ENCODE data around the gene DGKK.

Gene DGKK

DNA sequence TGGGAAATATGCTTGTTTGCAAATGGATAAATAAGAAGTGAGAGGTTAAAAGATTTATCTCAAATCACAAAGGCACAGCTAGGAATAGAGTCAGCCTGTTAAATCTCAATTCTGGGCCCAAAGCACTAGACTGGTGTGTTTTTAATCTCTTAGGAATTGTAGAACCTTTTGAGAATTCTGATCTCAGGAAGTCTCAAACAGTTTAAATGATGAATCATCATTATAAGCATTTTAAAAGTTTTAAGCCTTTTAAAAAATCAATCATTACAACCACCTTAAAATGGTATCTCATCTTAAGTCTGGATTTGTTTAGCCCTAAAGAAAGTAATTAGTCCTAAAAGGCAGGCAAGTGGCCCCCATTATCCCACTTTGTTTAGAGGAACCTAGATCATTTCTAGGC is 17.8 kb downstream of the DGKK start:
- Histone ChIP-seq H3K36me3 (ENCODE audit: insufficient read depth, low read length) (no peaks in the 10 kb centered on the region), H3K9ac (ENCODE audit: low read depth, low read length) (no peak overlapping the region), H3K9me3 (ENCODE audit: control insufficient read depth, insufficient read depth, low read length) (no peaks in the 10 kb centered on the region), H3K4me1 (ENCODE audit: insufficient read depth, low read length) (peaks cover 13% of the 10 kb centered on the region)

DNA sequence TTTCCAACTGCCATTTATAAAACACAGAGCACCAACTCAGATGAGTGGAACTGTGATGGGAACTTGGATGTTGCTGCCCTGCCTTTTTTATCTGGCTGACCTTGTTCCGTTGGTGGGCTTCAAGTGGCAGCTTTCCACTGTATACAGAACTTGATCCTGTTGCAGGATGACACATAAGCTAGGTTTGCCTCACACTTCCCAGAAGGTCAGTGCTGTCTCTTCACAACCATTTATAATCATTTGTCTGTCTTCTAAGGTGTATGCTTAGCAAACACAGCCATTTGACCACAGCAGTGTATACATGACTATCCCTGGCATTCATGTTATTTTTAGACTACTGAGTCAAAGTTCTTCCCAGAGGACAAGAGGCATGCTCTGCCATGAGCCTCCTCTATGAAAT is 20.3 kb downstream of the DGKK start:
- Histone ChIP-seq H3K36me3 (ENCODE audit: insufficient read depth, low read length) (no peaks in the 10 kb centered on the region), H3K4me1 (ENCODE audit: insufficient read depth, low read length) (0 out of 2 replicates have a peak, but pooled peaks cover 6% of the 10 kb centered on the region), H3K9me3 (ENCODE audit: control insufficient read depth, insufficient read depth, low read length) (no peaks in the 10 kb centered on the region), H3K9ac (ENCODE audit: low read depth, low read length) (no peak overlapping the region)

DNA sequence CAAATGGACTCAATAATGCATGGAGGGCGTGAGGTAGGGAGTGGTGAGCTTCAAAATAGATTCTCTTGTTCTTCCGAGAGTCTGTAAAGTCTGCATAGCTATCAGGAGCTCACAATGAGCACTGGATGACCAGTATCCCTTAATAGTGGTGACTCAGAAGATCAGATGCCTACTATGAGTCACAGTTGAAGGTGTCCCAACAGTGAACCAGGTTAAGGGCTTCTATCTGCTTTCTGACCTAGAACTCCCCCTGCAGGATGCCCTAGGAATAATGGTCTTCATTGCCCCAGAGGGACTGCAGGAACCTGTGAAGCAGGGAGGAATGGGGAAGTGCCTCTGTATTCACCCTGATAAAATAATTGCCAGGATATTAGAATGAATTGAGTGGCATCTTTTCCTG is 22.1 kb downstream of the DGKK start:
- Histone ChIP-seq H3K4me1 (ENCODE audit: insufficient read depth, low read length) (0 out of 2 replicates have a peak, but pooled peaks cover 6% of the 10 kb centered on the region), H3K9me3 (ENCODE audit: control insufficient read depth, insufficient read depth, low read length) (no peaks in the 10 kb centered on the region), H3K9ac (ENCODE audit: low read depth, low read length) (no peak overlapping the region)

DNA sequence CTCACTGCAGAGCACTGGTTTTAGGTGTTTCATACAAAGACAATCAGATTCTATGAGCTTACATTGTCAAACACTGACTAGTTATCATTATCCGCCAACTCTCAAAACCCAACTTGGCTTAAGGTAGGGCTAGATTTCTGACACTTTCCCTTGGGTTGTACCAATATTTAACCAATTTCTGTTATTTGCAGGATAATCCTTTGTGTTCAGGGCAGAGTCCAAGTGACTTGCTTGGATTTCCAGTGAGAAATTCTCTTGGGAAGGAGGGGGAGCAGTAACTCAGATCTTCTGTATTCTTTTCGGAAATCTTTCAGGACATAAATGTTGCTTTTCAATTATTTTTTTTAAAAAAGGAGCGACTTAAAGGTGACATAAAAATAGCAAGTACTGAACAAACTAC is 23.1 kb downstream of the DGKK start:
- Histone ChIP-seq H3K4me1 (ENCODE audit: insufficient read depth, low read length) (0 out of 2 replicates have a peak, but pooled peaks cover 6% of the 10 kb centered on the region), H3K9me3 (ENCODE audit: control insufficient read depth, insufficient read depth, low read length) (no peaks in the 10 kb centered on the region), H3K36me3 (ENCODE audit: insufficient read depth, low read length) (no peaks in the 10 kb centered on the region), H3K9ac (ENCODE audit: low read depth, low read length) (no peak overlapping the region)

More for the DNA sequence above, 22.1 kb downstream of the DGKK start:
- H3K36me3 ChIP-seq (ENCODE audit: insufficient read depth, low read length): no peaks in the 10 kb centered on the region

DNA sequence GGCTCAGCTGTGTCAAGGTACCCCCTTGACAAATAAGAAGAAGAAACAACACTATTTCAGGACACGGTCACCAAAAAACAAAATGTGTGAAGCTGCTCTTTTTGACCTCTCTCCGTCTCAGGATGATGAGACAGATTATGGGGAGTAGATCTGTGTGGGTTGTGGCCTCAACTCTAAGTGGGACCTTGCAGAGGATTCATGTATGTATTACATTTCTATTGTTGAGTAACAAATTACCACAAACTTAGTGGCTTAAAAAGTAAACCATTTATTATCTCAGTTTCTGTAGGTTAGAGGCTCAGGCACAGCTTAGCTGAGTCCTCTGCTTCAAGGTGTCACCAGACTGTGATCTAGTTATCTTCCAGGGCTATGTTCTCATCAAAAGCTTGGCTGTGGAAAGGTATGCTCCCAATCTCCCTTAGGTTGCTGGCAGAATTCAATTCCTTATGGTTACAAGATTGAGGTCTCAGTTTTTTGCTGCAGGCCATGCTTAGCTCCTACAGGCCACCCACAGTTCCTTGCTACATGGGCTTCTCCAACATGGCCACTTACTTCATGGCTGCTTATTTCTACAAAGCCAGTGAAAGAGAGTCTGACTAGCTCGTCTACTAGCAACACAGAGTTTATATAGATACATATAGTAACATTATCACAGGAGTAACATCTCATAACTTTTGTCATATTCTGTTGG is 28.1 kb downstream of the DGKK start:
- H3K36me3 ChIP-seq (ENCODE audit: insufficient read depth, low read length): no peaks in the 10 kb centered on the region
- no peaks in the 10 kb centered on the region for H3K4me1 ChIP-seq (ENCODE audit: insufficient read depth, low read length)
- no peaks in the 10 kb centered on the region for H3K9me3 ChIP-seq (ENCODE audit: control insufficient read depth, insufficient read depth, low read length)
- H3K9ac ChIP-seq (ENCODE audit: low read depth, low read length): no peak overlapping the region

DNA sequence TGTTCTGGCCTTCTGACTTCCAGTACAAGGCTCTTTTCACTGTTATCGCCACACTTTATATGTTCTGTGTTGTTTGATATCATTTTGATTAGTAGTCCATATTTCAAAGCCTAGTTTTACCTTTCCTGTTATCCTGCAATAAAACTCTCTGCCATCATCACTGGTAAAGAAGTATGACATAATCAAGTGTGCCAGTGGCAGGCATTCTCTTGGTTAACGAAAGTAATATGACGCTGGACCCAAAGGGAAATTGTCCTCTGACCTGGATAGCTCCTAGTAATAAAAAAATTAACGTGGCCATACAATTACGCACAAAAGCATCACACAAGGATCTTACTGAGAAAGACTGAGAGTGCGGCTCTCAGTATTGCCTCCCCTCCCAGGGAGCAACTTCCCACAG is 33.8 kb downstream of the DGKK start:
- Histone ChIP-seq H3K9ac (ENCODE audit: low read depth, low read length) (no peak overlapping the region), H3K4me1 (ENCODE audit: insufficient read depth, low read length) (peaks cover 18% of the 10 kb centered on the region), H3K9me3 (ENCODE audit: control insufficient read depth, insufficient read depth, low read length) (no peaks in the 10 kb centered on the region), H3K36me3 (ENCODE audit: insufficient read depth, low read length) (no peaks in the 10 kb centered on the region)

DNA sequence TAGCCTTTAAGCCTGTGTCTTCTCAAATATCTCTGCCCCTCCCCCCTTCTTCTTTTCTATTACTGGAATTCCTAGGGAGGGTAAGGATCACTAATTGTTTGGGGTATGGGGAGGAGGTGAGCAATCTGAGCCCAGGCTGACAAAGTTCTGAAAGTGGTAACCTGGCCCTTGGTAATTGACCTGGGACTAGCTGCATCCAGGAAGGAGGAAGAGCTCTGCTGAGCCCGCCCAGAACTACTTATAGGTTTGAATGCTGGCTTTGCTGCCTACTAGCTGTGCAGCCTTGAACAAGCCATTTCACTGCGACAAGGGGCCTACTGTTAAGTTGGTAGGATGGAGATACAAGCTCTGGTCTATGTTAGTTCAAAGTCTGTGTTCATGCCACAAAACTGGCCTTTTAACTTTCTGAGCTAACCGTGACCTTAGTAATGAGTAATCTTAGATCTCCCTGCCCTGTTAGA is 37.8 kb downstream of the DGKK start:
- H3K9me3 ChIP-seq (ENCODE audit: control insufficient read depth, insufficient read depth, low read length): no peaks in the 10 kb centered on the region
- H3K36me3 ChIP-seq (ENCODE audit: insufficient read depth, low read length): no peaks in the 10 kb centered on the region
- peaks cover 48% of the 10 kb centered on the region for H3K4me1 ChIP-seq (ENCODE audit: insufficient read depth, low read length)
- H3K9ac ChIP-seq (ENCODE audit: low read depth, low read length): no peak overlapping the region

DNA sequence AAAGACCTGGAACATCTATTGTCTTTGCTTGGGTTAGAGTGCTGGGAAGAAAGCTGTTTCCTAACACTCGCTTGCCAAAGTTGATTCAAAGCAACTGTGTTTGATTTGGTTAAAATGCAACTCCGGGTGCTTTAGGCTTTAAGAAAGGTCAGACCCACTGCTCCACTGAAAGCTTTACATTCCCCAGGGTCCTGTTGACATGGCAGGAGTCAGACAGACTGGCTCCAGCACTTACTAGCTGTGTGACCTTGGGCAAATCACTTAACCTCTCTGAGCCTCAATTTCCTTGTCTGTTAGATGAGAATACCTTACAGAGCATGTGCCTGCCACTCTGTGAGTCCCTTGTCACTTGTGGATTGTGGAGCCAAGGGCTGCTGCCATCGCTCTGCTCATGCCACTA is 39.0 kb downstream of the DGKK start:
- no peaks in the 10 kb centered on the region for H3K36me3 ChIP-seq (ENCODE audit: insufficient read depth, low read length)
- no peak overlapping the region for H3K9ac ChIP-seq (ENCODE audit: low read depth, low read length)
- no peaks in the 10 kb centered on the region for H3K9me3 ChIP-seq (ENCODE audit: control insufficient read depth, insufficient read depth, low read length)
- peaks cover 48% of the 10 kb centered on the region for H3K4me1 ChIP-seq (ENCODE audit: insufficient read depth, low read length)

DNA sequence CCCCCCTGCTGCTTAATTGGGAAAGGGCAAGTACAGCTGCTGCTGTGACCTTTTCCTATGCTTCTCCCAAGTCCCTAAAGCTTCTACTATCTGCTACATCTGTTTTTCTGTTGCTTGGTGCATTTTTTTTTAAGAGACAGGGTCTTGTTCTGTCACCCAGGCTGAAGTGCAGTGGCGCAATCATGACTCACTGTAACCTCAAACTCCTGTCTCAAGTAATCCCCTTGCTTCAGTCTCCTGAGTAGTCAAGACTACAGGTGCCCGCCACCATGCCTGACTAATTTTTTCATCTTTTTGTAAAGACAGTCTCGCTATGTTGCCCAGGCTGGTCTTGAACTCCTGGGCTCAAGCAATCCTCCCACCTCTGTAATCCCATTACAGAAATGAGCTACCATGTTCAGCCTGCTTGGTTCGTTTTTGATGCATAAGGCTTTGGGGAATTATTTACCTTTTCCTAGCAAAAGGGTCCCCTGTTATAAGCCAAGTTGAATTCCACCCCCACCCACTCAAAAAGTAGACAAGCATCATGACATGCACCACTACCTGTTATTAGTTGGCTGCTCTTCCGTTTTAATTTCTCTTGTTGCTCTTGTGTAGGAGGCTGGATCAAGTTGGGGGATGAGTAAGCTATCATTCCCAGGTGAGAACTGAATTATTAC is 39.6 kb downstream of the DGKK start:
- Histone ChIP-seq H3K9me3 (ENCODE audit: control insufficient read depth, insufficient read depth, low read length) (no peaks in the 10 kb centered on the region), H3K4me1 (ENCODE audit: insufficient read depth, low read length) (peaks cover 48% of the 10 kb centered on the region), H3K36me3 (ENCODE audit: insufficient read depth, low read length) (no peaks in the 10 kb centered on the region), H3K9ac (ENCODE audit: low read depth, low read length) (no peak overlapping the region)

DNA sequence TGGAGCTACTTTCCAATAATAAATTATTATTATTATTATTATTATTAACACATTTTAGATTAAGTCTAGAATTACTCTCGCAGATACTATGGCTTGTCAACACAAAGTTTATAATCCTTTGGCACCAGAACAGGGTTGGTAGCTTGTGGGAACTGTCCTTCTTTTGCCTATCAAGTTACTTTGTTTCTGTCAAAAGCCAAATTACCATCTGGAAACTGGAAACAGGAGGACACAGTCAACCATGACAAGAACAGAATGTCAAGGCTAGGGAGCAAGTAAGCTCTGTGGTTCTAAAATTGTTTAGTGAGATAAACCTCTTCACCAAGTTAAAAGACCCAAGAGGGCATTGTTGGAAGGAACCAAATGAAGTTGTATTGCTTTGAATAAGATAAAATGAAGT is 42.5 kb downstream of the DGKK start:
- no peak overlapping the region for H3K9ac ChIP-seq (ENCODE audit: low read depth, low read length)
- H3K36me3 ChIP-seq (ENCODE audit: insufficient read depth, low read length): no peaks in the 10 kb centered on the region
- H3K9me3 ChIP-seq (ENCODE audit: control insufficient read depth, insufficient read depth, low read length): no peaks in the 10 kb centered on the region
- peaks cover 43% of the 10 kb centered on the region for H3K4me1 ChIP-seq (ENCODE audit: insufficient read depth, low read length)

DNA sequence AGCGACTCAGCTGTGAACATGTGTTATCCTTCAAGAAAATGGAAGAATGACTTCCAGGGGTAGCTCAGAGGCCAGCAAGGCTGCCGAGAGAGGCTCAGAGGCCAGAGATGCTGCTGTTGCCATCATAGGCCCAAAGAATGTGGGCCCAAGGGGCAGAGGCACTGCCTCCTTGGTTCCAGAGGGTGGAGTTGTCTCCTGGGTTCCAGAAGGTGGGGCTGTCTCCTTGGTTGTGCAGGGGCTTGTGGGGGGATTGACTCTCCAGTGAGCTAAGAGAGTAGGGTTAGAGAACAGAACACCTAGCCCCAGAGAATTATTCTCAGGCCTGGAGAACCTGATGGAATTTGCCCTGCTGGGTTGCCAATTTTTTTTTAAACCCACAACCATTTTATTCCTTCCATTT is 62.6 kb downstream of the DGKK start:
- Histone ChIP-seq H3K9me3 (ENCODE audit: control insufficient read depth, insufficient read depth, low read length) (no peaks in the 10 kb centered on the region; the same call in 1 of the 2 replicates), H3K4me1 (ENCODE audit: insufficient read depth, low read length) (no peaks in the 10 kb centered on the region), H3K9ac (ENCODE audit: low read depth, low read length) (no peak overlapping the region), H3K36me3 (ENCODE audit: insufficient read depth, low read length) (no peaks in the 10 kb centered on the region)

DNA sequence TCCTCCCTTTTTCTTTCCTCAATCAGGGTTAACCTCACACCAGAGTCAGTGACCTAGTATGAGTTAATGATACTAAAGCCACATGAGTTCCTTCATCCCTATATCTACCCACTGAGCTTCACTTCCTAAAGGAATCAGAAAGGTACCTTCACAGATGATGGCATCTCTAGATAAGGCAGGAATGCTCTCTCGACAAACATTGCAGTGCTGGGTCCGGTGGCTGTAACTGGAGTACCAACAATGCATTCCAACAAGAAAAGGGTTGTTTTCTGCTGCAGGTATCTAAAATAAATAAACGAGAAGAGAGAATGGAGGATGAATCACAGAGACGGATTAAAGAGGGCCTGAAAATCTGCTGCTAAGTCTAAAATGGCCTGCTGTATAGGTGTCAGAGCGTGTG is 66.7 kb downstream of the DGKK start:
- H3K9me3 ChIP-seq (ENCODE audit: control insufficient read depth, insufficient read depth, low read length): no peaks in the 10 kb centered on the region; the same call in 1 of the 2 replicates
- no peaks in the 10 kb centered on the region for H3K36me3 ChIP-seq (ENCODE audit: insufficient read depth, low read length)
- no peak overlapping the region for H3K9ac ChIP-seq (ENCODE audit: low read depth, low read length)
- H3K4me1 ChIP-seq (ENCODE audit: insufficient read depth, low read length): no peaks in the 10 kb centered on the region

DNA sequence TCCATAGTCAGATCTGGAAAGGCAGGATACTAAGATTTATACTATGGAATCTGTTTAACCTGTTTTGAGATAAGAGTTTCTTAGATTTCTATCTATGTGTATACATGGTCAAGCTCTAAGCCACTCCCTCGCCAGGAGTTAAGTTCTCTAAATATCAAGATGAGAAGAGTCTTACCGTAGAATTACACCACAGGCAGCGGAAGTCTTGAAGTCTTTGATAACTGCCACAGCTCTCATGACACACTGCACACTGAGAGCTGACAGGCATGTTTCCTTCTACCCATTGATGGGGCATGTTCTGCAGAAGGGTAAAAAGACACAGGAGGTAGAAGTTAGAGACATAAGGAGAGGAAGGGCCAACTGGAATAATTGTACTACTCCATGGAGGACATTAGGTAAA is 67.7 kb downstream of the DGKK start:
- H3K9ac ChIP-seq (ENCODE audit: low read depth, low read length): no peak overlapping the region
- no peaks in the 10 kb centered on the region for H3K36me3 ChIP-seq (ENCODE audit: insufficient read depth, low read length)
- H3K4me1 ChIP-seq (ENCODE audit: insufficient read depth, low read length): no peaks in the 10 kb centered on the region
- no peaks in the 10 kb centered on the region; the same call in 1 of the 2 replicates for H3K9me3 ChIP-seq (ENCODE audit: control insufficient read depth, insufficient read depth, low read length)

DNA sequence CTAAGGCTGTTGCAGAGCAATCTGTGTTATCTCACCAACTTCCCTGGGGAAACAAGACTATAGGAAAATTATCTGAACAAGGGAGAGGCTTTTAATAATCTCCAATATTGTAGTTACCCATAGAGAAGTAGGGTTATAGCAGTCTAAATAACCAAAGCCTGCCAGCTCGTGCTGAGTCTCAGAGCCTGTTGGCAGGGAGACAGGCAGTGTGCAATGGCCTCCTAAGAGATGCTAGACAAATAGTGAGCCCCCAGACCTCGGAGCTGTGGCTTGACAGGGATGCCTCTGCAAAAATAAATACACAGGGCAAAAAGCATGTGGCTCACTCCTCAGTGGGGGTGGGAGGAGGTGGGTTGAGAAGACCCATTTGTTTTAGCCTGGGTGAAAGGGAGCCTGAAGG is 76.7 kb downstream of the DGKK start:
- Histone ChIP-seq H3K9me3 (ENCODE audit: control insufficient read depth, insufficient read depth, low read length) (no peaks in the 10 kb centered on the region), H3K4me1 (ENCODE audit: insufficient read depth, low read length) (no peaks in the 10 kb centered on the region), H3K36me3 (ENCODE audit: insufficient read depth, low read length) (no peaks in the 10 kb centered on the region), H3K9ac (ENCODE audit: low read depth, low read length) (no peak overlapping the region)

DNA sequence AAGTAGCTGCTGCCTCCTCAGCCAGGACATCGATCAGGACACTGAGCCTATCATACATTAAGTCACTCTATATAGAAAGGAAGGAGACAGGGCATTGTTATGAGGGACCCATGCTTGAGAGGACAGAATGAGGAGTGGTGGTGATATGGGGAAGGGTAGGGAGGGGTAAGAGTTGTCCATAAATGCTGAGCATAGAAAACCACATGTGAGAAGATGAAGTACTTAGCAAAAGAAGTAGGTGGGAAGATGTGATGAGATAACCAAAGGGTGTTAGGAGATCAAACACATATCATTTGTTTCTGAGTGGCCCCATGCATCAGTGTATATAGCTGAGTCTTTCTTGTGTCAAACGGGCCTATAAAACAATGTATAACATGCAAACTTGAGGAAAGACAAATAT is 84.1 kb downstream of the DGKK start:
- Histone ChIP-seq H3K9me3 (ENCODE audit: control insufficient read depth, insufficient read depth, low read length) (no peaks in the 10 kb centered on the region), H3K9ac (ENCODE audit: low read depth, low read length) (no peak overlapping the region), H3K4me1 (ENCODE audit: insufficient read depth, low read length) (no peaks in the 10 kb centered on the region), H3K36me3 (ENCODE audit: insufficient read depth, low read length) (no peaks in the 10 kb centered on the region)

All from ES-I3 (cell line).